H9 (cell line): ENCODE measurements around the gene NUBP1. TPM values are rescaled to one million over a fixed set of nuclear protein-coding genes. Genes with fewer than 3 reads are reported as not detected.

Experiments
- DNase-seq: peaks from one replicate; pipeline ENCODE4 v3.0.0-alpha.2; 2017
- H2AFZ ChIP-seq: one replicate; pipeline ENCODE4 v1.6.1; 2013; ENCODE audit warnings: mild to moderate bottlenecking, low read length, control low read depth, moderate library complexity
- H2AK5ac ChIP-seq: 2 replicates; pipeline ENCODE4 v1.6.1; 2013; ENCODE audit warnings: low read length, control low read depth, mixed read lengths; ENCODE audit not compliant: insufficient read length
- H2BK120ac ChIP-seq: one replicate; pipeline ENCODE4 v1.6.1; 2013; ENCODE audit warnings: low read depth, mild to moderate bottlenecking, low read length, control low read depth, inconsistent platforms; ENCODE audit not compliant: poor library complexity, severe bottlenecking
- H2BK12ac ChIP-seq: 2 replicates; pipeline ENCODE4 v1.6.1; 2013; ENCODE audit warnings: low read length, control low read depth, mixed read lengths, low read depth; ENCODE audit not compliant: insufficient read length
- H2BK15ac ChIP-seq: 2 replicates; pipeline ENCODE4 v1.6.1; 2013; ENCODE audit warnings: low read depth, low read length, control low read depth
- H2BK20ac ChIP-seq: one replicate; pipeline ENCODE4 v1.6.1; 2013; ENCODE audit warnings: low read depth, mild to moderate bottlenecking, low read length, control low read depth, inconsistent platforms; ENCODE audit not compliant: poor library complexity, severe bottlenecking
- H2BK5ac ChIP-seq: 2 replicates; pipeline ENCODE4 v1.6.1; 2013; ENCODE audit warnings: low read length, control low read depth, mixed read lengths; ENCODE audit not compliant: insufficient read length
- H3K14ac ChIP-seq: 2 replicates; pipeline ENCODE4 v1.6.1; 2013; ENCODE audit warnings: low read length, control low read depth; ENCODE audit not compliant: insufficient read depth
- H3K18ac ChIP-seq: 2 replicates; pipeline ENCODE4 v1.6.1; 2013; ENCODE audit warnings: low read depth, mild to moderate bottlenecking, mixed read lengths, low read length, control low read depth; ENCODE audit not compliant: insufficient read length
- H3K23ac ChIP-seq: 2 replicates; pipeline ENCODE4 v1.6.1; 2013; ENCODE audit warnings: low read length, control low read depth, mixed read lengths, low read depth; ENCODE audit not compliant: insufficient read length
- H3K23me2 ChIP-seq: 2 replicates; pipeline ENCODE4 v1.6.1; 2013; ENCODE audit warnings: low read depth, mild to moderate bottlenecking, mixed read lengths, low read length, control low read depth; ENCODE audit not compliant: insufficient read length, poor library complexity, severe bottlenecking
- H3K27ac ChIP-seq: 2 replicates; pipeline ENCODE4 v1.5.1; 2013; ENCODE audit warnings: low read length, control low read depth, mixed read lengths, low read depth; ENCODE audit not compliant: insufficient read length
- H3K27me3 ChIP-seq: 2 replicates; pipeline ENCODE4 v1.6.1; 2013; ENCODE audit warnings: low read length, control low read depth, inconsistent platforms; ENCODE audit not compliant: insufficient read depth
- H3K4ac ChIP-seq: 2 replicates; pipeline ENCODE4 v1.6.1; 2013; ENCODE audit warnings: low read depth, mild to moderate bottlenecking, control low read depth, inconsistent platforms, low read length, moderate library complexity
- H3K4me1 ChIP-seq: 2 replicates; pipeline ENCODE4 v1.6.1; 2013; ENCODE audit warnings: low read length, control low read depth, inconsistent platforms; ENCODE audit not compliant: insufficient read depth
- H3K4me2 ChIP-seq: 2 replicates; pipeline ENCODE4 v1.6.1; 2013; ENCODE audit warnings: low read length, control low read depth, mixed read lengths; ENCODE audit not compliant: insufficient read length, insufficient read depth
- H3K56ac ChIP-seq: 2 replicates; pipeline ENCODE4 v1.6.1; 2013; ENCODE audit warnings: low read depth, mild to moderate bottlenecking, mixed read lengths, low read length, control low read depth; ENCODE audit not compliant: insufficient read length
- H3K79me1 ChIP-seq: 2 replicates; pipeline ENCODE4 v1.6.1; 2013; ENCODE audit warnings: low read depth, mild to moderate bottlenecking, moderate library complexity, low read length, control low read depth, inconsistent platforms; ENCODE audit not compliant: insufficient read depth, poor library complexity, severe bottlenecking
- H3K79me2 ChIP-seq: 2 replicates; pipeline ENCODE4 v1.6.1; 2013; ENCODE audit warnings: low read length, control low read depth, inconsistent platforms; ENCODE audit not compliant: insufficient read depth
- H3K9ac ChIP-seq: 2 replicates; pipeline ENCODE4 v1.6.1; 2013; ENCODE audit warnings: low read length, control low read depth, mixed read lengths; ENCODE audit not compliant: insufficient read length; ENCODE audit errors: extremely low read depth
- H3K9me3 ChIP-seq: one replicate; pipeline ENCODE4 v1.6.1; 2013; ENCODE audit warnings: low read depth, low read length, inconsistent platforms; ENCODE audit not compliant: control insufficient read depth
- H3T11ph ChIP-seq: one replicate; pipeline ENCODE4 v1.6.1; 2013; ENCODE audit warnings: mild to moderate bottlenecking, low read length, control low read depth, inconsistent platforms
- H4K20me1 ChIP-seq: one replicate; pipeline ENCODE4 v1.6.1; 2013; ENCODE audit not compliant: control insufficient read depth, insufficient read length, insufficient read depth
- H4K5ac ChIP-seq: 2 replicates; pipeline ENCODE4 v1.6.1; 2013; ENCODE audit warnings: low read depth, mild to moderate bottlenecking, mixed read lengths, low read length, control low read depth; ENCODE audit not compliant: insufficient read length
- H4K8ac ChIP-seq: replicated peaks from 2 replicates; pipeline ENCODE4 v1.6.1; 2013; ENCODE audit warnings: low read length, control low read depth, mixed read lengths, low read depth; ENCODE audit not compliant: insufficient read length
- H4K91ac ChIP-seq: 2 replicates; pipeline ENCODE4 v1.6.1; 2013; ENCODE audit warnings: low read depth, mild to moderate bottlenecking, moderate library complexity, mixed read lengths, low read length, control low read depth; ENCODE audit not compliant: insufficient read length
- H3K27ac Mint-ChIP-seq, 3 experiments: 2 replicates in 2 of 3; 3 replicates in 1 of 3; pipeline ENCODE4 v1.8.0; 2020 to 2021; ENCODE audit warnings: mixed read lengths in 3 of 3, mild to moderate bottlenecking in 1 of 3, moderate library complexity in 1 of 3
- H3K27me3 Mint-ChIP-seq: 2 replicates; pipeline ENCODE4 v1.8.0; 2021; ENCODE audit warnings: low read depth, mild to moderate bottlenecking, moderate library complexity, mixed read lengths
- H3K36me3 Mint-ChIP-seq, 3 experiments: 2 replicates in 2 of 3; 3 replicates in 1 of 3; pipeline ENCODE4 v1.8.0; 2020 to 2021; ENCODE audit warnings: low read depth in 3 of 3, mixed read lengths in 3 of 3; ENCODE audit not compliant: insufficient read depth in 1 of 3
- H3K4me1 Mint-ChIP-seq, 2 experiments: 2 replicates each; pipeline ENCODE4 v1.8.0; 2020; ENCODE audit warnings: mixed read lengths in 2 of 2
- H3K4me3 Mint-ChIP-seq, 2 experiments: 2 replicates in 1 of 2; 3 replicates in 1 of 2; pipeline ENCODE4 v1.8.0; 2020 to 2021; ENCODE audit warnings: mild to moderate bottlenecking in 2 of 2, mixed read lengths in 2 of 2, moderate library complexity in 1 of 2
- H3K9me3 Mint-ChIP-seq, 2 experiments: 2 replicates in 1 of 2; 3 replicates in 1 of 2; pipeline ENCODE4 v1.8.0; 2020; ENCODE audit warnings: mild to moderate bottlenecking in 2 of 2, mixed read lengths in 2 of 2, moderate library complexity in 1 of 2
- WGBS: extraction: QIAGEN DNeasy Blood & Tissue Kit; methylation state at CpG from one replicate; pipeline ENCODE4 v1.1.7; 2013; ENCODE audit warnings: missing lambda C conversion rate, low lambda C conversion rate, mixed read lengths; ENCODE audit not compliant: insufficient read length; ENCODE audit errors: extremely low coverage; 5-methylcytosine and 5-hydroxymethylcytosine counted together
- total RNA-seq: library from RNA; stranded (reverse); gene quantifications from 2 replicates; pipeline ENCODE4 v1.2.1, GENCODE V29; 2021
- TF ChIP-seq, protein P1 (sequence below): fragments of 200-600 bp; sonication (generic); conservative IDR thresholded peaks from 3 replicates; pipeline ENCODE4 v1.8.0; 2021; ENCODE audit warnings: antibody characterized with exemption, mild to moderate bottlenecking

The NUBP1 gene
- total RNA-seq, 1 experiment from 2014 or later = 36.5 TPM

DNA sequence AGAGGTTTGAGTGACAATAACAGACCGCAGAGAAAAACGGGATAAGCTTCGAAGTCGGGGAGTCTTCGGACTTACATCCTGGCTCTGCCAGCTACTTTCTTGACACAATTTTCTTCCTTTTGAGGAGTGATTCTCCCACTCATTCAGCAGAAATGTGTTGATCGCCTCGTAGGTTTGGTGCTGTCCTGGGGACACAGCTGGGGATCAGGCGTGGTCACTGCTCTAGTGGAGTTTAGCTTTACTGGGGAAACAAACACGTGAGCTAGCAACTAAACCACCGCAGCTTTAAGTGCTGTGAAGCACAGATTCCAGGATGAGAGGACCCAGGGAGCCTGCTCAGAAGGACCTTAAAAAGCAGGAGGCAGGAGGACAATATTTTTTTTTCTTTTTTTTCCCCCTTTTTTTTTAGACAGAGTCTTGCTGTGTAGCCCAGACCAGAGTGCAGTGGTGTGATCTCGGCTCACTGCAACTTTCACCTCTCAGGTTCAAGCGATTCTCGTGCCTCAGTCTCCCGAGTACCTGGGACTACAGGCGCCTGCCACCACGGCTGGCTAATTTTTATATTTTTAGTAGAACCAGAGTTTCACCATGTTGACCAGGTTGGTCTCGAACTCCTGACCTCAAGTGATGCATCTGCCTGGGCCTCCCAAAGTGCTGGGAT lies 858 bp downstream of the NUBP1 start:
- H4K20me1 ChIP-seq = no peaks in the 10 kb centered on the region
- no peak overlapping the region for H3K18ac ChIP-seq
- H3K4me2 ChIP-seq = peak overlapping the region; percentile 40
- no peak overlapping the region for H3K27ac ChIP-seq
- H3K9me3 ChIP-seq = no peaks in the 10 kb centered on the region
- TF ChIP-seq, protein P1, sequence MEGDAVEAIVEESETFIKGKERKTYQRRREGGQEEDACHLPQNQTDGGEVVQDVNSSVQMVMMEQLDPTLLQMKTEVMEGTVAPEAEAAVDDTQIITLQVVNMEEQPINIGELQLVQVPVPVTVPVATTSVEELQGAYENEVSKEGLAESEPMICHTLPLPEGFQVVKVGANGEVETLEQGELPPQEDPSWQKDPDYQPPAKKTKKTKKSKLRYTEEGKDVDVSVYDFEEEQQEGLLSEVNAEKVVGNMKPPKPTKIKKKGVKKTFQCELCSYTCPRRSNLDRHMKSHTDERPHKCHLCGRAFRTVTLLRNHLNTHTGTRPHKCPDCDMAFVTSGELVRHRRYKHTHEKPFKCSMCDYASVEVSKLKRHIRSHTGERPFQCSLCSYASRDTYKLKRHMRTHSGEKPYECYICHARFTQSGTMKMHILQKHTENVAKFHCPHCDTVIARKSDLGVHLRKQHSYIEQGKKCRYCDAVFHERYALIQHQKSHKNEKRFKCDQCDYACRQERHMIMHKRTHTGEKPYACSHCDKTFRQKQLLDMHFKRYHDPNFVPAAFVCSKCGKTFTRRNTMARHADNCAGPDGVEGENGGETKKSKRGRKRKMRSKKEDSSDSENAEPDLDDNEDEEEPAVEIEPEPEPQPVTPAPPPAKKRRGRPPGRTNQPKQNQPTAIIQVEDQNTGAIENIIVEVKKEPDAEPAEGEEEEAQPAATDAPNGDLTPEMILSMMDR = no peak
- no peak overlapping the region for H2BK5ac ChIP-seq
- no peak overlapping the region for H2BK15ac ChIP-seq
- H3K79me1 ChIP-seq = no peaks in the 10 kb centered on the region
- no peak overlapping the region for H2AFZ ChIP-seq
- H3K27ac Mint-ChIP-seq = peak overlapping the region; percentile 70 to 96 (median 83); a peak in 6 of 7 replicates
- H2BK20ac ChIP-seq = no peak overlapping the region
- no peaks in the 10 kb centered on the region for H3K27me3 Mint-ChIP-seq
- H3T11ph ChIP-seq = no peak overlapping the region
- no peaks in the 10 kb centered on the region for H3K4me1 ChIP-seq
- peak overlapping the region; percentile 94 to 95 for H3K4me3 Mint-ChIP-seq
- H4K91ac ChIP-seq = no peak overlapping the region
- H3K79me2 ChIP-seq = no peaks in the 10 kb centered on the region
- no peak overlapping the region for H2AK5ac ChIP-seq
- no peak overlapping the region for H3K23ac ChIP-seq
- no peak overlapping the region for H3K9ac ChIP-seq
- no peak overlapping the region for H2BK12ac ChIP-seq
- no CpG with 5 or more reads among the region's 17 CpGs for WGBS
- H3K27me3 ChIP-seq = no peaks in the 10 kb centered on the region
- H3K4me1 Mint-ChIP-seq = peaks cover 10 to 16% of the 10 kb centered on the region in 2 experiments
- H4K8ac ChIP-seq = no peak overlapping the region
- no peaks in the 10 kb centered on the region; a peak in 1 of 5 replicates for H3K9me3 Mint-ChIP-seq
- no peak overlapping the region for H3K14ac ChIP-seq
- no peak overlapping the region for H4K5ac ChIP-seq
- H3K56ac ChIP-seq = no peak overlapping the region
- no peak for DNase-seq
- H3K4ac ChIP-seq = no peak overlapping the region
- peaks cover 3% of the 10 kb centered on the region for H3K23me2 ChIP-seq
- H3K36me3 Mint-ChIP-seq = peaks cover 0 to 29% (median 4%) of the 10 kb centered on the region in 3 experiments; a peak in 5 of 7 replicates
- H2BK120ac ChIP-seq = no peak overlapping the region
